Stomach (tissue), 4 donors: ENCODE measurements around the gene TCN2.

Source experiments
- POLR2A ChIP-seq, 4 donors: fragments of 450-650 bp; IDR thresholded peaks; one replicate each; pipeline ENCODE4 v1.6.1; 2016; ENCODE audit warnings: antibody characterized with exemption in 4 of 4, control low read depth in 2 of 4, mild to moderate bottlenecking in 1 of 4, moderate library complexity in 1 of 4
- POLR2AphosphoS5 ChIP-seq, 3 donors: sonication (generic); formaldehyde crosslinking; IDR thresholded peaks; one replicate each; pipeline ENCODE4 v1.6.1; 2016; ENCODE audit warnings: antibody characterized with exemption in 3 of 3
- TF ChIP-seq, protein P1 (sequence below), 7 experiments: fragments of 450-650 bp in 4 of 7; fragments of 200-600 bp in 3 of 7; sonication (generic) in 3 of 7; IDR thresholded peaks; one replicate each; pipeline ENCODE4 v1.5.1; 2016 to 2019; ENCODE audit warnings: antibody characterized with exemption in 7 of 7, control low read depth in 2 of 7, mild to moderate bottlenecking in 1 of 7

- TF ChIP-seq, protein P1, sequence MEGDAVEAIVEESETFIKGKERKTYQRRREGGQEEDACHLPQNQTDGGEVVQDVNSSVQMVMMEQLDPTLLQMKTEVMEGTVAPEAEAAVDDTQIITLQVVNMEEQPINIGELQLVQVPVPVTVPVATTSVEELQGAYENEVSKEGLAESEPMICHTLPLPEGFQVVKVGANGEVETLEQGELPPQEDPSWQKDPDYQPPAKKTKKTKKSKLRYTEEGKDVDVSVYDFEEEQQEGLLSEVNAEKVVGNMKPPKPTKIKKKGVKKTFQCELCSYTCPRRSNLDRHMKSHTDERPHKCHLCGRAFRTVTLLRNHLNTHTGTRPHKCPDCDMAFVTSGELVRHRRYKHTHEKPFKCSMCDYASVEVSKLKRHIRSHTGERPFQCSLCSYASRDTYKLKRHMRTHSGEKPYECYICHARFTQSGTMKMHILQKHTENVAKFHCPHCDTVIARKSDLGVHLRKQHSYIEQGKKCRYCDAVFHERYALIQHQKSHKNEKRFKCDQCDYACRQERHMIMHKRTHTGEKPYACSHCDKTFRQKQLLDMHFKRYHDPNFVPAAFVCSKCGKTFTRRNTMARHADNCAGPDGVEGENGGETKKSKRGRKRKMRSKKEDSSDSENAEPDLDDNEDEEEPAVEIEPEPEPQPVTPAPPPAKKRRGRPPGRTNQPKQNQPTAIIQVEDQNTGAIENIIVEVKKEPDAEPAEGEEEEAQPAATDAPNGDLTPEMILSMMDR (IDR thresholded peaks at IDR 0.05) = no peak
- no peak for TF ChIP-seq POLR2A (IDR thresholded peaks at IDR 0.05)
- TF ChIP-seq POLR2AphosphoS5 (IDR thresholded peaks at IDR 0.05) = no peak
These were observed 66.2 kb downstream of the TCN2 start for GRCh38 chr22:30673136-30673535.
